Peyer's patch (tissue), 4 donors: ENCODE measurements around the gene SLC49A3.

Source experiments
- POLR2A ChIP-seq, 2 donors: fragments of 450-650 bp; IDR thresholded peaks; one replicate each; pipeline ENCODE4 v1.5.1; 2017; ENCODE audit warnings: antibody characterized with exemption in 2 of 2, mild to moderate bottlenecking in 2 of 2, moderate library complexity in 2 of 2
- TF ChIP-seq, protein P1 (sequence below), 6 experiments: fragments of 450-650 bp in 4 of 6; fragments of 200-600 bp in 2 of 6; sonication (generic) in 1 of 6; IDR thresholded peaks; one replicate each; pipeline ENCODE4 v1.5.1; 2017 to 2019; ENCODE audit warnings: antibody characterized with exemption in 6 of 6, mild to moderate bottlenecking in 3 of 6, moderate library complexity in 1 of 6

GRCh38 chr4:703336-704197 is 14.6 kb upstream of the SLC49A3 start:
- TF ChIP-seq, protein P1, sequence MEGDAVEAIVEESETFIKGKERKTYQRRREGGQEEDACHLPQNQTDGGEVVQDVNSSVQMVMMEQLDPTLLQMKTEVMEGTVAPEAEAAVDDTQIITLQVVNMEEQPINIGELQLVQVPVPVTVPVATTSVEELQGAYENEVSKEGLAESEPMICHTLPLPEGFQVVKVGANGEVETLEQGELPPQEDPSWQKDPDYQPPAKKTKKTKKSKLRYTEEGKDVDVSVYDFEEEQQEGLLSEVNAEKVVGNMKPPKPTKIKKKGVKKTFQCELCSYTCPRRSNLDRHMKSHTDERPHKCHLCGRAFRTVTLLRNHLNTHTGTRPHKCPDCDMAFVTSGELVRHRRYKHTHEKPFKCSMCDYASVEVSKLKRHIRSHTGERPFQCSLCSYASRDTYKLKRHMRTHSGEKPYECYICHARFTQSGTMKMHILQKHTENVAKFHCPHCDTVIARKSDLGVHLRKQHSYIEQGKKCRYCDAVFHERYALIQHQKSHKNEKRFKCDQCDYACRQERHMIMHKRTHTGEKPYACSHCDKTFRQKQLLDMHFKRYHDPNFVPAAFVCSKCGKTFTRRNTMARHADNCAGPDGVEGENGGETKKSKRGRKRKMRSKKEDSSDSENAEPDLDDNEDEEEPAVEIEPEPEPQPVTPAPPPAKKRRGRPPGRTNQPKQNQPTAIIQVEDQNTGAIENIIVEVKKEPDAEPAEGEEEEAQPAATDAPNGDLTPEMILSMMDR (IDR thresholded peaks at IDR 0.05): no peak
- TF ChIP-seq POLR2A (IDR thresholded peaks at IDR 0.05): no peak
